K562 (cell line): ENCODE measurements around the gene TOMM70. TPM values are rescaled to one million over a fixed set of nuclear protein-coding genes. Genes with fewer than 3 reads are reported as not detected.

Source experiments
- DPF2 ChIP-seq: fragments of 450-650 bp; IDR thresholded peaks from 2 replicates; pipeline ENCODE4 v1.6.1; 2016
- ELF1 ChIP-seq: fragments of 200-800 bp; sonication (Bioruptor generic); IDR thresholded peaks from 2 replicates; pipeline ENCODE4 v1.6.1; 2016; ENCODE audit warnings: missing genetic modification characterization, missing compliant biosample characterization
- ETS2 ChIP-seq: IDR thresholded peaks from 2 replicates; pipeline ENCODE4 v1.6.1; 2016; ENCODE audit warnings: borderline replicate concordance, missing genetic modification characterization, mild to moderate bottlenecking, moderate library complexity, missing compliant biosample characterization; ENCODE audit not compliant: poor library complexity, severe bottlenecking
- FUS ChIP-seq: fragments of 200-400 bp; formaldehyde crosslinking; optimal IDR thresholded peaks from 2 replicates; pipeline ENCODE3; 2017; ENCODE audit warnings: low read depth, low read length
- GATAD2B ChIP-seq: fragments of 450-650 bp; IDR thresholded peaks from 2 replicates; pipeline ENCODE4 v1.6.1; 2017; ENCODE audit warnings: mild to moderate bottlenecking, borderline replicate concordance
- HINFP ChIP-seq: fragments of 450-650 bp; conservative IDR thresholded peaks from 2 replicates; pipeline ENCODE4 v1.6.1; 2016; ENCODE audit warnings: missing genetic modification characterization, low read depth, mild to moderate bottlenecking, control low read depth, missing compliant biosample characterization
- HMGN3 ChIP-seq: IDR thresholded peaks from 2 replicates; pipeline ENCODE4 v1.6.1; 2011; ENCODE audit warnings: borderline replicate concordance, low read depth, mild to moderate bottlenecking, mixed read lengths, low read length; ENCODE audit not compliant: insufficient read length; ENCODE audit errors: extremely low read depth
- HNRNPH1 ChIP-seq: fragments of 200-400 bp; formaldehyde crosslinking; optimal IDR thresholded peaks from 2 replicates; pipeline ENCODE3; 2017; ENCODE audit warnings: low read depth, mild to moderate bottlenecking, low read length, moderate library complexity
- HNRNPUL1 ChIP-seq: fragments of 200-400 bp; formaldehyde crosslinking; IDR thresholded peaks from 2 replicates; pipeline ENCODE4 v1.6.1; 2017; ENCODE audit warnings: low read length
- KDM5B ChIP-seq: fragments of 200-600 bp; sonication (generic); IDR thresholded peaks from 2 replicates; pipeline ENCODE4 v1.6.1; 2012; ENCODE audit warnings: low read depth, mild to moderate bottlenecking, moderate library complexity, low read length, control low read depth, inconsistent platforms; ENCODE audit not compliant: insufficient replicate concordance
- LEF1 ChIP-seq: fragments of 450-650 bp; IDR thresholded peaks from 2 replicates; pipeline ENCODE4 v1.6.1; 2016; ENCODE audit warnings: mild to moderate bottlenecking
- MBD2 ChIP-seq: sonication (generic); IDR thresholded peaks from 2 replicates; pipeline ENCODE4 v1.6.1; 2016; ENCODE audit warnings: low read depth, borderline replicate concordance
- NFXL1 ChIP-seq: fragments of 450-650 bp; formaldehyde crosslinking; IDR thresholded peaks from 2 replicates; pipeline ENCODE4 v1.4.0; 2021; ENCODE audit warnings: mild to moderate bottlenecking
- POLR2AphosphoS5 ChIP-seq: IDR thresholded peaks from 2 replicates; pipeline ENCODE4 v1.6.1; 2011; ENCODE audit warnings: mild to moderate bottlenecking, low read depth, low read length, moderate library complexity; ENCODE audit not compliant: control insufficient read depth, insufficient read depth
- POLR2H ChIP-seq: IDR thresholded peaks from 2 replicates; pipeline ENCODE4 v1.6.1; 2016; ENCODE audit warnings: missing genetic modification characterization, low read depth, mild to moderate bottlenecking, control low read depth, missing compliant biosample characterization, moderate library complexity
- RBBP5 ChIP-seq: fragments of 200-600 bp; sonication (generic); IDR thresholded peaks from 2 replicates; pipeline ENCODE4 v1.6.1; 2012; ENCODE audit warnings: borderline replicate concordance, mild to moderate bottlenecking, low read length, control low read depth, inconsistent platforms; ENCODE audit not compliant: insufficient read depth, poor library complexity, severe bottlenecking
- SAFB ChIP-seq: fragments of 200-400 bp; formaldehyde crosslinking; IDR thresholded peaks from 2 replicates; pipeline ENCODE4 v1.6.1; 2017; ENCODE audit warnings: low read depth, low read length, borderline replicate concordance
- SMARCC2 ChIP-seq: fragments of 450-650 bp; IDR thresholded peaks from 2 replicates; pipeline ENCODE4 v1.6.1; 2017; ENCODE audit warnings: antibody characterized with exemption, moderate library complexity, mild to moderate bottlenecking, low read depth
- SOX6 ChIP-seq: fragments of 450-650 bp; IDR thresholded peaks from 2 replicates; pipeline ENCODE4 v1.6.1; 2014; ENCODE audit warnings: mild to moderate bottlenecking
- TRIM24 ChIP-seq, 2 experiments: fragments of 450-650 bp; IDR thresholded peaks; 2 replicates each; pipeline ENCODE4 v1.6.1; 2016
- ZBTB34 ChIP-seq: fragments of 250-450 bp; sonication (Bioruptor Pico); IDR thresholded peaks from 2 replicates; pipeline ENCODE4 v1.8.0; 2021; ENCODE audit warnings: mild to moderate bottlenecking, moderate library complexity
- ZNF316 ChIP-seq: fragments of 450-650 bp; IDR thresholded peaks from 2 replicates; pipeline ENCODE4 v1.6.1; 2016
- polyA plus RNA-seq, 8 experiments: library from polyadenylated mRNA; depleted of rRNA in 4 of 8; stranded (reverse) in 5 of 8; unstranded in 3 of 8; fragments of >200 nt; fragmentation: Nextera tagmentation in 2 of 8; fragmentation: Illumina TruSeq in 1 of 8; extraction: Ambion mirVana in 2 of 8; extraction: Trizol in 1 of 8; gene quantifications; 2 replicates each; pipeline versions ENCODE4 v1.2.1 to v1.2.3, GENCODE V29; 2011 to 2014; ENCODE audit warnings: inconsistent platforms in 1 of 8, missing spikeins in 1 of 8
- total RNA-seq, 7 experiments: library from RNA; depleted of rRNA in 6 of 7; stranded (reverse); fragments of >200 nt in 6 of 7; fragmentation: Illumina TruSeq in 2 of 7; extraction: Trizol in 2 of 7; gene quantifications; 2 replicates each; pipeline versions ENCODE4 v1.2.1 to v1.2.3, GENCODE V29; 2011 to 2021; ENCODE audit warnings: low replicate concordance in 1 of 7
- TF ChIP-seq, protein P1 (sequence below): fragments of 200-400 bp; formaldehyde crosslinking; IDR thresholded peaks from 2 replicates; pipeline ENCODE4 v1.6.1; 2017; ENCODE audit warnings: mild to moderate bottlenecking, low read depth, low read length, moderate library complexity

Gene TOMM70
- total and polyA plus RNA-seq, 9 of the 15 experiments (the other 6 are each of a cell fraction or from before 2014, with no cell fraction given): 17.5 to 75.6 (median 54.9) TPM

GRCh38 chr3:100334488-100335351 lies 66.2 kb downstream of the TOMM70 start, which contains the start of gene NIT2 (continued):
- TF ChIP-seq POLR2H (tag): peak; percentile 37; the same call in 1 of the 2 replicates
- TF ChIP-seq TRIM24 (IDR thresholded peaks at IDR 0.05): no peak
- TF ChIP-seq ELF1 (tag): peak; percentile 65; the same call in 1 of the 2 replicates
- TF ChIP-seq SOX6: 0 out of 2 replicates have a peak, but pooled peaks have one; percentile 16
- TF ChIP-seq SMARCC2: no peak
- TF ChIP-seq MBD2: no peak
- TF ChIP-seq ZNF316: peak; percentile 39
- no peak for TF ChIP-seq FUS
- no peak for TF ChIP-seq HNRNPUL1
- TF ChIP-seq ETS2: no peak
- TF ChIP-seq NFXL1 (CRISPR knock-in tag): no peak
- no peak for TF ChIP-seq HNRNPH1
- no peak for TF ChIP-seq DPF2
- peak; percentile 49; the same call in 1 of the 2 replicates for TF ChIP-seq HINFP (tag)
- no peak for TF ChIP-seq LEF1
- TF ChIP-seq, protein P1, sequence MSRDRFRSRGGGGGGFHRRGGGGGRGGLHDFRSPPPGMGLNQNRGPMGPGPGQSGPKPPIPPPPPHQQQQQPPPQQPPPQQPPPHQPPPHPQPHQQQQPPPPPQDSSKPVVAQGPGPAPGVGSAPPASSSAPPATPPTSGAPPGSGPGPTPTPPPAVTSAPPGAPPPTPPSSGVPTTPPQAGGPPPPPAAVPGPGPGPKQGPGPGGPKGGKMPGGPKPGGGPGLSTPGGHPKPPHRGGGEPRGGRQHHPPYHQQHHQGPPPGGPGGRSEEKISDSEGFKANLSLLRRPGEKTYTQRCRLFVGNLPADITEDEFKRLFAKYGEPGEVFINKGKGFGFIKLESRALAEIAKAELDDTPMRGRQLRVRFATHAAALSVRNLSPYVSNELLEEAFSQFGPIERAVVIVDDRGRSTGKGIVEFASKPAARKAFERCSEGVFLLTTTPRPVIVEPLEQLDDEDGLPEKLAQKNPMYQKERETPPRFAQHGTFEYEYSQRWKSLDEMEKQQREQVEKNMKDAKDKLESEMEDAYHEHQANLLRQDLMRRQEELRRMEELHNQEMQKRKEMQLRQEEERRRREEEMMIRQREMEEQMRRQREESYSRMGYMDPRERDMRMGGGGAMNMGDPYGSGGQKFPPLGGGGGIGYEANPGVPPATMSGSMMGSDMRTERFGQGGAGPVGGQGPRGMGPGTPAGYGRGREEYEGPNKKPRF: no peak
- peak; percentile 57; the same call in 1 of the 2 replicates for TF ChIP-seq POLR2AphosphoS5
- peak; percentile 73; the same call in 1 of the 2 replicates for TF ChIP-seq SAFB
- peak; percentile 86 for TF ChIP-seq GATAD2B
- TF ChIP-seq HMGN3: peak; percentile 51
- TF ChIP-seq RBBP5: peak; percentile 72
- TF ChIP-seq KDM5B: peak; percentile 44
- TF ChIP-seq ZBTB34 (CRISPR knock-in tag): no peak
